Coronary artery (tissue), 2 donors: ENCODE results near the gene CLPTM1L.
"Not testable (repeated sequence)": the region's sequence is repeated elsewhere in the genome, so short reads cannot be mapped to it uniquely, and the experiment has no call there.

Experiments used
- DNase-seq: peaks from one replicate; pipeline ENCODE4 v3.0.0-alpha.2; 2017; ENCODE audit warnings: low spot score
- H3K27ac ChIP-seq, 2 donors: fragments of 200-600 bp; sonication (generic); one replicate each; pipeline ENCODE4 v1.5.1; 2016 to 2019
- H3K4me3 ChIP-seq: fragments of 200-600 bp; sonication (generic); 2 replicates; pipeline ENCODE4 v1.5.1; 2016; ENCODE audit warnings: mild to moderate bottlenecking, moderate library complexity
- TF ChIP-seq, protein P1 (sequence below): fragments of 200-600 bp; sonication (generic); IDR thresholded peaks from one replicate; pipeline ENCODE4 v1.5.1; 2019; ENCODE audit warnings: antibody characterized with exemption

CLPTM1L gene

GRCh38 chr5:1329111-1329579, 15.8 kb downstream of the CLPTM1L start:
- DNase-seq: no peak
- TF ChIP-seq, protein P1, sequence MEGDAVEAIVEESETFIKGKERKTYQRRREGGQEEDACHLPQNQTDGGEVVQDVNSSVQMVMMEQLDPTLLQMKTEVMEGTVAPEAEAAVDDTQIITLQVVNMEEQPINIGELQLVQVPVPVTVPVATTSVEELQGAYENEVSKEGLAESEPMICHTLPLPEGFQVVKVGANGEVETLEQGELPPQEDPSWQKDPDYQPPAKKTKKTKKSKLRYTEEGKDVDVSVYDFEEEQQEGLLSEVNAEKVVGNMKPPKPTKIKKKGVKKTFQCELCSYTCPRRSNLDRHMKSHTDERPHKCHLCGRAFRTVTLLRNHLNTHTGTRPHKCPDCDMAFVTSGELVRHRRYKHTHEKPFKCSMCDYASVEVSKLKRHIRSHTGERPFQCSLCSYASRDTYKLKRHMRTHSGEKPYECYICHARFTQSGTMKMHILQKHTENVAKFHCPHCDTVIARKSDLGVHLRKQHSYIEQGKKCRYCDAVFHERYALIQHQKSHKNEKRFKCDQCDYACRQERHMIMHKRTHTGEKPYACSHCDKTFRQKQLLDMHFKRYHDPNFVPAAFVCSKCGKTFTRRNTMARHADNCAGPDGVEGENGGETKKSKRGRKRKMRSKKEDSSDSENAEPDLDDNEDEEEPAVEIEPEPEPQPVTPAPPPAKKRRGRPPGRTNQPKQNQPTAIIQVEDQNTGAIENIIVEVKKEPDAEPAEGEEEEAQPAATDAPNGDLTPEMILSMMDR: no peak
- Histone ChIP-seq H3K4me3 (no peak overlapping the region), H3K27ac (no peak overlapping the region)

- DNase-seq, H3K4me3 ChIP-seq: not testable (repeated sequence)
- H3K27ac ChIP-seq: peak overlapping the region in 1 of 2 donors; percentile 75
Measured at GRCh38 chr5:1328237-1329110, 16.4 kb downstream of the CLPTM1L start.

DNA sequence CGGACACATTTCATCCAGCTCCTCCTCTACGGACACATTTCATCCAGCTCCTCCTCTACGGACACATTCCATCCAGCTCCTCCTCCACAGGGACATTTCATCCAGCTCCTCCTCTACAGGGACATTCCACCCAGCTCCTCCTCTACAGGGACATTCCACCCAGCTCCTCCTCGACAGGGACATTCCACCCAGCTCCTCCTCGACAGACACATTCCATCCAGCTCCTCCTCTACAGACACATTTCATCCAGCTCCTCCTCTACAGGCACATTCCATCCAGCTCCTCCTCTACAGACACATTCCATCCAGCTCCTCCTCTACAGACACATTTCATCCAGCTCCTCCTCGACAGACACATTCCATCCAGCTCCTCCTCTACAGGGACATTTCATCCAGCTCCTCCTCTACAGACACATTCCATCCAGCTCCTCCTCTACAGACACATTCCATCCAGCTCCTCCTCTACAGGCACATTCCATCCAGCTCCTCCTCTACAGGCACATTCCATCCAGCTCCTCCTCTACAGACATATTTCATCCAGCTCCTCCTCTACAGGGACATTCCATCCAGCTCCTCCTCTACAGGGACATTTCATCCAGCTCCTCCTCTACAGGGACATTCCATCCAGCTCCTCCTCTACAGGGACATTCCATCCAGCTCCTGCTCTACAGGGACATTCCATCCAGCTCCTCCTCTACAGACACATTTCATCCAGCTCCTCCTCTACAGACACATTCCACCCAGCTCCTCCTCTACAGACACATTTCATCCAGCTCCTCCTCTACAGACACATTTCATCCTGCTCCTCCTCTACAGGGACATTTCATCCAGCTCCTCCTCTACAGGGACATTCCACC, 17.8 kb downstream of the CLPTM1L start:
- H3K27ac ChIP-seq: peak overlapping the region in 1 of 2 donors; percentile 71
- H3K4me3 ChIP-seq, DNase-seq: not testable (repeated sequence)

DNA sequence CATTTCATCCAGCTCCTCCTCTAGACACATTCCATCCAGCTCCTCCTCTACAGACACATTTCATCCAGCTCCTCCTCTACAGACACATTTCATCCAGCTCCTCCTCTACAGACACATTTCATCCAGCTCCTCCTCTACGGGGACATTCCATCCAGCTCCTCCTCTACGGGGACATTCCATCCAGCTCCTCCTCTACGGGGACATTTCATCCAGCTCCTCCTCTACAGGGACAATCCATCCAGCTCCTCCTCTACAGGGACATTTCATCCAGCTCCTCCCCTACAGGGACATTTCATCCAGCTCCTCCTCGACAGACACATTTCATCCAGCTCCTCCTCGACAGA, 18.4 kb downstream of the CLPTM1L start:
- not testable (repeated sequence) for DNase-seq, H3K4me3 ChIP-seq
- H3K27ac ChIP-seq: peak overlapping the region in 1 of 2 donors; percentile 71

GRCh38 chr5:1325870-1326531, 18.9 kb downstream of the CLPTM1L start:
- DNase-seq: peak; percentile 66
- H3K27ac ChIP-seq: no peak overlapping the region

GRCh38 chr5:1325191-1325741, 19.6 kb downstream of the CLPTM1L start:
- TF ChIP-seq, protein P1: no peak
- DNase-seq: peak; percentile 50
- Histone ChIP-seq H3K27ac (no peak overlapping the region), H3K4me3 (no peak overlapping the region)

More at GRCh38 chr5:1325870-1326531, 18.9 kb downstream of the CLPTM1L start:
- no peak overlapping the region for H3K4me3 ChIP-seq
- TF ChIP-seq, protein P1: no peak

- H3K4me3 ChIP-seq: no peak overlapping the region
- TF ChIP-seq, protein P1: no peak
- DNase-seq: peak; percentile 68
- H3K27ac ChIP-seq: no peak overlapping the region
Measured at GRCh38 chr5:1324719-1325190, 20.1 kb downstream of the CLPTM1L start.

- Histone ChIP-seq H3K4me3 (no peak overlapping the region), H3K27ac (no peak overlapping the region)
- TF ChIP-seq, protein P1: no peak
- peak; percentile 59 for DNase-seq
Measured at GRCh38 chr5:1324301-1324700, 20.6 kb downstream of the CLPTM1L start.
